GM12878 (cell line): ENCODE results near the gene RASL12. TPM values are rescaled to one million over a fixed set of nuclear protein-coding genes. Genes with fewer than 3 reads are reported as not detected.

ENCODE experiments used
- ATAC-seq: fragments of 200-7000 bp; cut with Tn5 transposase; 3 replicates; pipeline ENCODE4 v1.9.1; 2020; ENCODE audit warnings: mild to moderate bottlenecking, moderate library complexity
- BruUV-seq: library from RNA; stranded (reverse); fragments of 400-500 nt; replicated peaks from 2 replicates; lab custom pipeline; 2021; lab: Mats Ljungman, UMichigan
- CTCF ChIA-PET: fragments of 300-600 bp; sonication (Branson Sonifier 250); formaldehyde crosslinking; extraction: SDS; loops from one replicate; lab custom pipeline; 2021; ENCODE audit warnings: inconsistent platforms; lab: Yijun Ruan, JAX
- POLR2A ChIA-PET: fragments of 350-600 bp; formaldehyde crosslinking; extraction: SDS; loops from one replicate; lab custom pipeline; 2021; ENCODE audit warnings: inconsistent platforms; lab: Charles Lee
- RAD21 ChIA-PET: fragments of 300-600 bp; sonication (Branson Sonifier 250); formaldehyde crosslinking; loops from one replicate; lab custom pipeline; 2023; ENCODE audit warnings: antibody characterized with exemption; ENCODE audit not compliant: unreplicated experiment; lab: Charles Lee
- SMC1A ChIA-PET: fragments of 300-600 bp; sonication (Branson Sonifier 250); formaldehyde crosslinking; loops from one replicate; lab custom pipeline; 2023; ENCODE audit not compliant: unreplicated experiment, uncharacterized antibody; lab: Charles Lee
- DNase-seq: peaks from one replicate; pipeline ENCODE4 v3.0.0-alpha.2; 2011; ENCODE audit warnings: low read depth, low spot score
- FAIRE-seq: peaks from 3 replicates; lab custom pipeline; 2011; peaks lifted over from hg19 to GRCh38; lab: Jason Lieb, UNC
- H2AFZ ChIP-seq: 2 replicates; pipeline ENCODE4 v1.6.0; 2011; ENCODE audit warnings: low read depth, low read length, control low read depth; ENCODE audit not compliant: control insufficient read depth
- H3K27ac ChIP-seq: 2 replicates; pipeline ENCODE4 v1.5.1; 2011; ENCODE audit warnings: control low read depth; ENCODE audit not compliant: control insufficient read depth, insufficient read depth
- H3K27me3 ChIP-seq, 2 experiments: replicated peaks in 1 of 2; 2 replicates each; pipeline versions ENCODE4 v1.6.0 to v1.6.1; 2011; ENCODE audit warnings: low read length in 1 of 2; ENCODE audit not compliant: control insufficient read depth in 2 of 2, insufficient read depth in 2 of 2
- H3K36me3 ChIP-seq, 2 experiments: 2 replicates each; pipeline ENCODE4 v1.5.1; 2011; ENCODE audit warnings: low read length in 1 of 2; ENCODE audit not compliant: control insufficient read depth in 2 of 2, insufficient read depth in 2 of 2
- H3K4me1 ChIP-seq: 2 replicates; pipeline ENCODE4 v1.6.1; 2011; ENCODE audit warnings: mild to moderate bottlenecking, low read length, moderate library complexity, mixed read lengths; ENCODE audit not compliant: control insufficient read depth, insufficient read depth
- H3K4me2 ChIP-seq: 2 replicates; pipeline ENCODE4 v1.6.0; 2011; ENCODE audit warnings: control low read depth; ENCODE audit not compliant: control insufficient read depth, insufficient read depth
- H3K4me3 ChIP-seq: fragments of 200-600 bp; sonication (generic); 2 replicates; pipeline ENCODE4 v1.5.1; 2016
- H3K79me2 ChIP-seq: 2 replicates; pipeline ENCODE4 v1.6.0; 2011; ENCODE audit warnings: low read length; ENCODE audit not compliant: control insufficient read depth, insufficient read depth
- H3K9ac ChIP-seq: 2 replicates; pipeline ENCODE4 v1.8.0; 2011; ENCODE audit warnings: low read length, control low read depth, mixed read lengths; ENCODE audit not compliant: control insufficient read depth, insufficient read depth
- H3K9me3 ChIP-seq: replicated peaks from 3 replicates; pipeline ENCODE4 v1.5.1; 2011; ENCODE audit warnings: mild to moderate bottlenecking, low read length; ENCODE audit not compliant: control insufficient read depth, insufficient read depth
- H4K20me1 ChIP-seq: 2 replicates; pipeline ENCODE4 v1.6.0; 2011; ENCODE audit not compliant: control insufficient read depth, insufficient read depth
- ATF7 ChIP-seq: fragments of 450-650 bp; IDR thresholded peaks from 2 replicates; pipeline ENCODE4 v1.6.1; 2016; ENCODE audit warnings: low read depth, mild to moderate bottlenecking
- BCL3 ChIP-seq: IDR thresholded peaks from 2 replicates; pipeline ENCODE4 v1.6.1; 2011; ENCODE audit warnings: borderline replicate concordance, low read depth, mild to moderate bottlenecking, moderate library complexity, low read length; ENCODE audit not compliant: insufficient read depth, poor library complexity, severe bottlenecking
- BMI1 ChIP-seq: fragments of 450-650 bp; IDR thresholded peaks from 2 replicates; pipeline ENCODE4 v1.6.1; 2016; ENCODE audit warnings: mild to moderate bottlenecking, moderate library complexity, borderline replicate concordance
- CTCF ChIP-seq, 3 experiments: IDR thresholded peaks in 2 of 3; conservative IDR thresholded peaks in 1 of 3; 2 replicates each; pipeline ENCODE4 v1.5.1; 2011; ENCODE audit warnings: low read depth in 3 of 3, low read length in 3 of 3, mild to moderate bottlenecking in 3 of 3, control low read depth in 2 of 3, moderate library complexity in 2 of 3, inconsistent platforms in 1 of 3, mixed read lengths in 1 of 3; ENCODE audit not compliant: control insufficient read depth in 2 of 3, insufficient read depth in 1 of 3; ENCODE audit errors: extremely low read depth in 1 of 3
- E2F4 ChIP-seq: IDR thresholded peaks from 2 replicates; pipeline ENCODE4 v1.6.1; 2012; ENCODE audit warnings: low read depth, low read length, improper control_type of control experiment
- EZH2 ChIP-seq: IDR thresholded peaks from 2 replicates; pipeline ENCODE4 v1.6.1; 2012; ENCODE audit warnings: low read depth, mild to moderate bottlenecking, control low read depth, inconsistent platforms, low read length, borderline replicate concordance; ENCODE audit not compliant: control insufficient read depth
- FOS ChIP-seq: IDR thresholded peaks from 3 replicates; pipeline ENCODE4 v1.6.1; 2011; ENCODE audit warnings: borderline replicate concordance; ENCODE audit not compliant: insufficient read length; ENCODE audit errors: extremely low read depth
- FOXK2 ChIP-seq: fragments of 450-650 bp; IDR thresholded peaks from 2 replicates; pipeline ENCODE4 v1.6.1; 2017; ENCODE audit warnings: mild to moderate bottlenecking, moderate library complexity
- GATAD2B ChIP-seq: fragments of 450-650 bp; conservative IDR thresholded peaks from 2 replicates; pipeline ENCODE4 v1.6.1; 2017; ENCODE audit warnings: low read depth, mild to moderate bottlenecking, moderate library complexity
- HSF1 ChIP-seq: fragments of 150-350 bp; IDR thresholded peaks from 2 replicates; pipeline ENCODE4 v1.6.1; 2014; ENCODE audit warnings: mild to moderate bottlenecking, low read depth, low read length
- IRF5 ChIP-seq: fragments of 450-650 bp; IDR thresholded peaks from 2 replicates; pipeline ENCODE4 v1.6.1; 2017; ENCODE audit warnings: borderline replicate concordance
- MTA2 ChIP-seq: fragments of 450-650 bp; IDR thresholded peaks from 2 replicates; pipeline ENCODE4 v1.6.1; 2016; ENCODE audit warnings: low read depth, mild to moderate bottlenecking, moderate library complexity
- NFXL1 ChIP-seq: fragments of 450-650 bp; IDR thresholded peaks from 2 replicates; pipeline ENCODE4 v1.6.1; 2017; ENCODE audit warnings: antibody characterized with exemption, mild to moderate bottlenecking, borderline replicate concordance
- TAF1 ChIP-seq: IDR thresholded peaks from 2 replicates; pipeline ENCODE4 v1.6.1; 2011; ENCODE audit warnings: mild to moderate bottlenecking, low read depth, low read length, borderline replicate concordance
- USF1 ChIP-seq: IDR thresholded peaks from 2 replicates; pipeline ENCODE4 v1.6.1; 2011; ENCODE audit warnings: borderline replicate concordance, low read depth, mild to moderate bottlenecking, moderate library complexity, mixed read lengths, low read length; ENCODE audit not compliant: insufficient read depth; ENCODE audit errors: extremely low read length
- WGBS: methylation state at CpG from one replicate; pipeline ENCODE4 v1.1.6; 2016; ENCODE audit warnings: low lambda C conversion rate; ENCODE audit not compliant: insufficient replicate concordance, insufficient coverage; ENCODE audit errors: missing lambda C conversion rate; 5-methylcytosine and 5-hydroxymethylcytosine counted together
- in situ Hi-C: fragments of 300-500 bp; cut with MboI; formaldehyde crosslinking; loops from 9 replicates; pipeline ENCODE4 v1.14.3; 2018; ENCODE audit warnings: mixed read lengths
- intact Hi-C: fragments of 100-400 bp; cut with micrococcal nuclease; formaldehyde crosslinking; loops from one replicate; pipeline ENCODE4 v1.14.2; 2022; ENCODE audit not compliant: unreplicated experiment
- polyA plus RNA-seq, 11 experiments: library from polyadenylated mRNA; depleted of rRNA in 4 of 11; unstranded in 6 of 11; stranded (reverse) in 5 of 11; fragments of >200 nt; fragmentation: Nextera tagmentation in 4 of 11; fragmentation: Illumina TruSeq in 1 of 11; extraction: Ambion mirVana in 4 of 11; extraction: Trizol in 1 of 11; gene quantifications; 1 replicate in 1 of 11; 2 replicates in 10 of 11; pipeline versions ENCODE4 v1.2.1 to v1.2.3, GENCODE V29; 2011 to 2016; ENCODE audit warnings: inconsistent platforms in 2 of 11, missing spikeins in 2 of 11, low read depth in 1 of 11
- total RNA-seq, 4 experiments: library from RNA; depleted of rRNA in 3 of 4; stranded (reverse); fragments of >200 nt in 3 of 4; fragmentation: Illumina TruSeq in 1 of 4; extraction: Trizol in 1 of 4; gene quantifications; 2 replicates each; pipeline versions ENCODE4 v1.2.1 to v1.2.3, GENCODE V29; 2013 to 2021

The RASL12 gene
- total and polyA plus RNA-seq, 10 of the 15 experiments (the other 5 are each of a cell fraction or from before 2014, with no cell fraction given) = 0.06 to 0.10 TPM; not detected in 8

- no peak for TF ChIP-seq CTCF (IDR thresholded peaks at IDR 0.05 in 2 of 3, conservative IDR thresholded peaks at IDR 0.05 in 1 of 3; ENCODE audit: control insufficient read depth in 2 of 3, extremely low read depth in 1 of 3, insufficient read depth in 1 of 3, low read depth in 3 of 3, low read length in 3 of 3)
- TF ChIP-seq BMI1 = no peak
- no peak for TF ChIP-seq BCL3
- no peak for TF ChIP-seq IRF5
- no peak for TF ChIP-seq TAF1
- no peak for TF ChIP-seq MTA2
- no peak for TF ChIP-seq FOXK2
Observed at GRCh38 chr15:65040461-65040860, 27.3 kb downstream of the RASL12 start (continued).

GRCh38 chr15:65038836-65039235, 29.0 kb downstream of the RASL12 start:
- H3K79me2 ChIP-seq = no peaks in the 10 kb centered on the region
- in situ Hi-C loops = no loop called here
- H3K4me1 ChIP-seq = no peaks in the 10 kb centered on the region
- H4K20me1 ChIP-seq = no peaks in the 10 kb centered on the region
- ChIA-PET SMC1A (interaction anchor here (1.5 kb wide), 1 partner anchor 64 kb away, joined by 4 read pairs; no protein-coding TSS in a partner anchor), POLR2A (no interaction called here), CTCF (no interaction called here), RAD21 (no interaction called here)
- no peak overlapping the region for H3K27ac ChIP-seq
- H3K4me2 ChIP-seq = no peak overlapping the region
- BruUV-seq = no TSS peak
- no peak overlapping the region for H2AFZ ChIP-seq
- DNase-seq (no peak), FAIRE-seq (no peak), ATAC-seq (no peak)
- intact Hi-C loops = no loop called here
- no peaks in the 10 kb centered on the region for H3K27me3 ChIP-seq
- WGBS = 70% methylated on average over 5 of the region's 5 CpGs
- no peaks in the 10 kb centered on the region for H3K9me3 ChIP-seq
- no peak overlapping the region for H3K4me3 ChIP-seq
- no peak overlapping the region for H3K9ac ChIP-seq
- H3K36me3 ChIP-seq = no peaks in the 10 kb centered on the region
- TF ChIP-seq E2F4 (no peak), ATF7 (no peak), HSF1 (no peak), NFXL1 (no peak), GATAD2B (no peak), EZH2 (no peak), USF1 (no peak), FOS (no peak)
